Measurements from ENCODE around the gene NUDCD3.
"Not testable (repeated sequence)": the region's sequence is repeated elsewhere in the genome, so short reads cannot be mapped to it uniquely, and the experiment has no call there.

The NUDCD3 gene

DNA sequence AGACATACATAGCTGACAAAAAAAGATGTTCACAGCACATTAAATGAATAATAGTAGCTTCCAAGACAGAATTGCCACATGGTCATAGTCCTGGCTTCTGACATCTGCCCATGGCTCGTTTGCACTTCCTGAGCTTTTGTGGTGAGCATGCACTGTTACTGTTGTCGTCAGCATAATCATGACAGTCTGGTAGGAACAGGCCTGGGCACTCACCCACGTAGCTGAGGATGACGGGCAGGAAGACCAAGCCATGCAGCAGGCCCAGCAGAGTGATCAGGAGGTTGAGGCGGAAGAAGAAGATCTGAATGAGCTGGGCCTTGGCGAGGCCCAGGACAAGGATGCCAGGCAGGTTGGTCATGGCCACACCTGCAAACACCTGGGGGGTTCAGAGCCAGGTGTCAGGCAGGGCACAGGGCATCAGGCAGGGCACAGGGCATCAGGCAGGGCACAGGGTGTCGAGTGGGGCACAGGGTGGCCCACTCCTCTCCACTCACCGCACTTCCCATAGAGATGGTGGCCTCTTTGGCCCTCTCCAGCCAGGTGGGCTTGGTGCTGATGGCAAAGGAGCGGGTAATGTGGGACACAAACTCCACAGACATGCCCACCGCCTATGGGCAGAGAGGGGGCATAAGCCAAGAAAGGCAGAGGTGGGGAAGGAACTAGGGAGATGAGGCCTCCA lies 25.3 kb upstream of the NUDCD3 start:
- H3K27ac ChIP-seq = no peak overlapping the region
- TF ChIP-seq, protein P1, sequence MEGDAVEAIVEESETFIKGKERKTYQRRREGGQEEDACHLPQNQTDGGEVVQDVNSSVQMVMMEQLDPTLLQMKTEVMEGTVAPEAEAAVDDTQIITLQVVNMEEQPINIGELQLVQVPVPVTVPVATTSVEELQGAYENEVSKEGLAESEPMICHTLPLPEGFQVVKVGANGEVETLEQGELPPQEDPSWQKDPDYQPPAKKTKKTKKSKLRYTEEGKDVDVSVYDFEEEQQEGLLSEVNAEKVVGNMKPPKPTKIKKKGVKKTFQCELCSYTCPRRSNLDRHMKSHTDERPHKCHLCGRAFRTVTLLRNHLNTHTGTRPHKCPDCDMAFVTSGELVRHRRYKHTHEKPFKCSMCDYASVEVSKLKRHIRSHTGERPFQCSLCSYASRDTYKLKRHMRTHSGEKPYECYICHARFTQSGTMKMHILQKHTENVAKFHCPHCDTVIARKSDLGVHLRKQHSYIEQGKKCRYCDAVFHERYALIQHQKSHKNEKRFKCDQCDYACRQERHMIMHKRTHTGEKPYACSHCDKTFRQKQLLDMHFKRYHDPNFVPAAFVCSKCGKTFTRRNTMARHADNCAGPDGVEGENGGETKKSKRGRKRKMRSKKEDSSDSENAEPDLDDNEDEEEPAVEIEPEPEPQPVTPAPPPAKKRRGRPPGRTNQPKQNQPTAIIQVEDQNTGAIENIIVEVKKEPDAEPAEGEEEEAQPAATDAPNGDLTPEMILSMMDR (IDR thresholded peaks at IDR 0.05) = no peak
- no peak for TF ChIP-seq ZFX (IDR thresholded peaks at IDR 0.05; ENCODE audit: borderline replicate concordance)

DNA sequence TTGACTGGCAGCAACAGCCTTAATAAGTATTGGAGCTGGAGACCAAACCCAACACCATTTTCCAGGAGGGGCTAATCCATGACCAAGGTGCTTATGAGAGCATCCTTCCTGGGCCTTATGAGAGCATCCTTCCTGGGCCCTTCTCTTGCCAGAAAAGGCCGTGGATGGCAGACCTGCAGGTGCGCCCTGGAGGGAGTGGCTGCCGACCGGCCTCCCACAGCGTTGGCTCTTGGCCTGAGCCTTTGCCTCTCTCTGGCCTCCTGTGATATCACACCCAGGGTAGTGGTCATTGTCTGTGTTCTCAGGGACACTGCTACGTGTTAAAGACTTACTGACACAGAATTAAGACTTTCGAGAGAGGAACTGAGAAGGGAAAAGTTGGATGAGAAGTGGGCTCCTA lies 22.3 kb upstream of the NUDCD3 start:
- TF ChIP-seq, protein P1 (IDR thresholded peaks at IDR 0.05) = no peak
- no peak for TF ChIP-seq ZFX (IDR thresholded peaks at IDR 0.05; ENCODE audit: borderline replicate concordance)
- H3K27ac ChIP-seq = no peak overlapping the region

DNA sequence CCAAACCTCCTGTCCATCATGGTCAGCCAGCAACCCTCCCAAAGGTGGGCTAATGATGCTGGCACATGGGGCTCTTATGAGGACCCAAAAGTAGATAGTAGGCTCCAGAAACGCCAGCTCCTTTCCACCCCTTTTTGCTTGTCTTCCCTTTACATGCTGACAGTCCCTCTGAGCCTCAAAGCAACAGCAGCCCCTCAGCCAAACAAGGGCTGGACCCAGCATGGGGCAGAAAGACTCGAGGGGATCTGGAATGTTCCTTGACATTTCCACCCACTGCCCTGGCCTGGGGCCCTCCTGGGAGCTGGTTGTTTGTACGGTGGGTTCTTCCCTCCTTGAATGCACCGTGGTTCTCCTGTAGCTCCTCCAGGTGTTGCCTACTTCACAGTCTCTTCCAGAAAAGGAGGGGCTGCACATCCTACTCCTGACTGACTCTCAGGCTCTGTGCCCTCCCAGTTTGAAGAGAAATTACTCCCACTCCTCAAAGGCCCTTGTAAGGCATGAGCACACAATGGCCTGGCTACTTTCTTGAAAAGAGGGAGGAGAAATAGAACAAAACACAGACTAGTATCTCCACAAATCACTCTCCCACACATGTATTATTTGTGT lies 21.5 kb upstream of the NUDCD3 start:
- no peak overlapping the region for H3K27ac ChIP-seq
- TF ChIP-seq, protein P1 (IDR thresholded peaks at IDR 0.05) = no peak
- TF ChIP-seq ZFX (IDR thresholded peaks at IDR 0.05; ENCODE audit: borderline replicate concordance) = no peak

DNA sequence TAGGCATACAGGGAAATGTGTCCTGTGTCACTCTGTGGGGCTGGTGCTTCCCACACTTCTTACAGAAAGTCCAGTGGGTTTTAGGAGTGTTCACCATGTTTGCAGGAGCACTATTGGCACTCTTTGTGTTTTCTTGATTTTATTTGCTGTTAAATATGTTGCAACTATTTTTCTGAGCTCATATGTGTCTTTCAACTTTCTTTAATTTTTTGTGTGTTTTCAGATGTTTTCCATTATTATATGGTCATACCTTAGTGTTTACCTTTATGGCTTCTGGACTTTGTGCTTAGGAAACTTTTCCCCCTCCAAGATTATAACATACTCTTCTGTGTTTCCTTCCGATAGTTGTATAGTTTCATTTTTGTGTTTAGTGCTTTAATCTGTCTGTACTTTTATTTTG lies 20.8 kb upstream of the NUDCD3 start:
- TF ChIP-seq ZFX (IDR thresholded peaks at IDR 0.05; ENCODE audit: borderline replicate concordance) = no peak
- H3K27ac ChIP-seq = no peak overlapping the region

DNA sequence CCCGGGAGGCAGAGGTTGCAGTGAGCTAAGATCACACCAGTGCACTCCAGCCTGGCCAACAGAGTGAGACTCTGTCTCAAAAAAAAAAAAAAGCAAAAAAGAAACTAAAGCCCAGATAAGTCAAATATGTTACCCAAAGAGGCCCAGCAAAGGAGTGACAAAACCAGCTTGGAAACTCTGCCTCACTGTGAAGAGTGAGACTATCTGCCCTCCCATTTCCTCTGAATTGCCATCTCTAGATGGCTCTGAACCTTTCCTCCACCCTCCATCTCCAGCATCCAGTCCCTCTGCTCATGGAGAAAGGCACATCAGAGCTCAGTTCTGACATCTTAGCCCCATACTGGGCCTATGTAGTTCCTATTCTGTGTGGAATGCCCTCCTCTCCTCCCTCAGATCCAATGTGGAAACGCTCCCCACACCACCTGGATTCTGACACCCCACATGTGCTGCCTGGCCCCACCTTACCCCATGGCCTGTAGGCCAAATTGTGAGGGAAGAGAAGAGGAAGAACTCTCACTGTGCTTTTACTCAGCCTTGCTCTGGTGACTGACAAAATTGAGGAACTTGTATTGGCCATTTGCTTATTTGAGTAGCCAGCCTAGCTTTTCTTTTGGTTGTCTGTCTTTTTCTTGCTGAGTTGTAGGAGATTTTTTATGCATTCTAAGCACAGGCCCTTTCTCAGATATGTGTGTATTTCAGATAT lies 18.0 kb upstream of the NUDCD3 start:
- no peak overlapping the region for H3K27ac ChIP-seq
- TF ChIP-seq ZFX (IDR thresholded peaks at IDR 0.05; ENCODE audit: borderline replicate concordance) = no peak
- TF ChIP-seq, protein P1 (IDR thresholded peaks at IDR 0.05) = no peak

DNA sequence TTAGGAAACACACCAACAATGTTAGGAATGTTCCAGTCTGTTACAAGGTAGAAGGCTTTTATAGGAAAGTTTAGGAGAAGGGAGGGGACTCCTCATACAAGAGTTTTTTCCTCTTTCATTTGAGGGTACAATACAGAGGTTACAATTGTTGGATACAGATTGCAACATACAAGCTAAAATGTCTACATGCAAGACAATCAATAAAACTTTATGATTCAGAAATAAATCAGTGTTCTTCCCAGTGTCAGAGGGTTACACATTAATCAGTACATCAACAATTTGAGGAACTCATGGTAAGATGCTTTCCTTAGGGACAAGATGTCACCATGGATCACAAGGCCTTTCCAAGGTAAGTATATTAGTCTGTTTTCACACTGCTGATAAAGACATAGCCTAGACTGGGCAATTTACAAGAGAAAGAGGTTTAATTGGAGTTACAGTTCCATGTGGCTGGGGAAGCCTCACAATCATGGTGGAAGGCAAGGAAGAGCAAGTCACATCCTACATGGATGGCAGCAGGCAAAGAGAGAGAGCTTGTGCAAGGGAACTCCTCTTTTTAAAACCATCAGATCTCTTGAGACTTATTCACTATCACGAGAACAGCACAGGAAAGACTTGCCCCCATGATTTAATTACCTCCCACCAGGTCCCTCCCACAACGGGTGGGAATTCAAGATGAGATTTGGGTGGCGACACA lies 16.3 kb upstream of the NUDCD3 start:
- not testable (repeated sequence) for H3K27ac ChIP-seq

DNA sequence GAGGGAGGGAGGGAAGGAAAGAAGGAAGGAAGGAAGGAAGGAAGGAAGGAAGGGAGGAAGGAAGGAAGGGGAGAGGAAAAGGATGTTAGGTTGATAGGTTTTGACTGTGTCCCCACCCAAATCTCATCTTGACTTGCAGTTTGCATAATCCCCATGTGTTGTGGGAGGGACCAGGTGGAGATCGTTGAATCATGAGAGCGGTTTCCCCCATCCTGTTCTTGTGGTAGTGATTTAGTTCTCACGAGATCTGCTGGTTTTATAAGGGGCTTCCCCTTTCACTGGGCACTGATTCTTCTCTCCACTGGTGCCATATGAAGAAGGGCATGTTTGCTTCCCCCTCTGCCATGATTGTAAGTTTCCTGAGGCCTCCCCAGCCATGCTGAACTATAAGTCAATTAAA lies 15.1 kb upstream of the NUDCD3 start:
- TF ChIP-seq, protein P1 (IDR thresholded peaks at IDR 0.05) = no peak
- no peak for TF ChIP-seq ZFX (IDR thresholded peaks at IDR 0.05; ENCODE audit: borderline replicate concordance)
- no peak overlapping the region for H3K27ac ChIP-seq
